IPS-20b (cell line): Measurements from ENCODE around the gene TNFRSF13B.
"Not testable (repeated sequence)": the region's sequence is repeated elsewhere in the genome, so short reads cannot be mapped to it uniquely, and the experiment has no call there.

Experiments used
- H3K27ac ChIP-seq: one replicate; pipeline ENCODE4 v1.5.1; 2013; ENCODE audit warnings: low read length
- H3K27me3 ChIP-seq: 2 replicates; pipeline ENCODE4 v1.6.1; 2013; ENCODE audit warnings: mild to moderate bottlenecking, low read length, inconsistent platforms; ENCODE audit not compliant: insufficient read depth
- H3K36me3 ChIP-seq: 2 replicates; pipeline ENCODE4 v1.6.1; 2013; ENCODE audit warnings: low read depth, mild to moderate bottlenecking, inconsistent platforms, low read length, moderate library complexity; ENCODE audit not compliant: insufficient read depth
- H3K4me1 ChIP-seq: 2 replicates; pipeline ENCODE4 v1.6.1; 2013; ENCODE audit warnings: mild to moderate bottlenecking, control low read depth, inconsistent platforms, low read length, moderate library complexity; ENCODE audit not compliant: insufficient read depth
- H3K4me3 ChIP-seq: 2 replicates; pipeline ENCODE4 v1.5.1; 2013; ENCODE audit warnings: mild to moderate bottlenecking, low read length, inconsistent platforms
- H3K9ac ChIP-seq: 2 replicates; pipeline ENCODE4 v1.6.1; 2013; ENCODE audit warnings: low read depth, mild to moderate bottlenecking, inconsistent platforms, low read length, moderate library complexity
- H3K9me3 ChIP-seq: 2 replicates; pipeline ENCODE4 v1.6.1; 2013; ENCODE audit warnings: mild to moderate bottlenecking, low read depth, low read length, inconsistent platforms; ENCODE audit not compliant: insufficient read depth

The TNFRSF13B gene

GRCh38 chr17:16971458-16972338, at the start of gene TNFRSF13B:
TNFRSF13B (minus strand) TSS chr17:16972118; CDS start chr17:16972075, 43 bp downstream.
- Histone ChIP-seq H3K9me3 (no peaks in the 10 kb centered on the region), H3K36me3 (no peaks in the 10 kb centered on the region), H3K4me1 (no peaks in the 10 kb centered on the region), H3K4me3 (no peak within 1 kb of the TSS), H3K27ac (no peak within 1 kb of the TSS), H3K9ac (no peak within 1 kb of the TSS), H3K27me3 (no peaks in the 10 kb centered on the region)

- no peaks in the 10 kb centered on the region for H3K27me3 ChIP-seq
- no peak overlapping the region for H3K4me3 ChIP-seq
- H3K36me3 ChIP-seq, result no peaks in the 10 kb centered on the region
- no peak overlapping the region for H3K27ac ChIP-seq
- H3K4me1 ChIP-seq, result no peaks in the 10 kb centered on the region
- H3K9me3 ChIP-seq, result no peaks in the 10 kb centered on the region
- no peak overlapping the region for H3K9ac ChIP-seq
These were observed 49.4 kb upstream of the TNFRSF13B start for GRCh38 chr17:17021194-17021863.

GRCh38 chr17:17020821-17021193, 48.9 kb upstream of the TNFRSF13B start:
- Histone ChIP-seq H3K27me3 (no peaks in the 10 kb centered on the region), H3K27ac (no peak overlapping the region)

GRCh38 chr17:17019891-17020456, 48.1 kb upstream of the TNFRSF13B start:
- Histone ChIP-seq H3K4me1 (no peaks in the 10 kb centered on the region), H3K36me3 (no peaks in the 10 kb centered on the region), H3K9me3 (no peaks in the 10 kb centered on the region), H3K27me3 (no peaks in the 10 kb centered on the region), H3K4me3 (no peak overlapping the region), H3K27ac (no peak overlapping the region), H3K9ac (no peak overlapping the region)

More at GRCh38 chr17:17020821-17021193, 48.9 kb upstream of the TNFRSF13B start:
- H3K4me3 ChIP-seq, result no peak overlapping the region
- no peaks in the 10 kb centered on the region for H3K9me3 ChIP-seq
- H3K9ac ChIP-seq, result no peak overlapping the region
- H3K4me1 ChIP-seq, result no peaks in the 10 kb centered on the region
- H3K36me3 ChIP-seq, result no peaks in the 10 kb centered on the region

GRCh38 chr17:17019430-17019762, 47.5 kb upstream of the TNFRSF13B start:
- Histone ChIP-seq H3K27me3 (no peaks in the 10 kb centered on the region), H3K9me3 (no peaks in the 10 kb centered on the region), H3K27ac (no peak overlapping the region), H3K4me3 (no peak overlapping the region), H3K9ac (no peak overlapping the region), H3K36me3 (no peaks in the 10 kb centered on the region), H3K4me1 (no peaks in the 10 kb centered on the region)

GRCh38 chr17:17018612-17019429, 46.9 kb upstream of the TNFRSF13B start:
- H3K36me3 ChIP-seq, result no peaks in the 10 kb centered on the region
- no peak overlapping the region for H3K9ac ChIP-seq
- no peaks in the 10 kb centered on the region for H3K4me1 ChIP-seq
- H3K4me3 ChIP-seq, result no peak overlapping the region
- H3K27me3 ChIP-seq, result no peaks in the 10 kb centered on the region
- no peak overlapping the region for H3K27ac ChIP-seq
- no peaks in the 10 kb centered on the region for H3K9me3 ChIP-seq

GRCh38 chr17:17018021-17018441, 46.1 kb upstream of the TNFRSF13B start:
- Histone ChIP-seq H3K36me3 (no peaks in the 10 kb centered on the region), H3K4me1 (no peaks in the 10 kb centered on the region), H3K9me3 (no peaks in the 10 kb centered on the region), H3K4me3 (no peak overlapping the region), H3K9ac (no peak overlapping the region), H3K27me3 (no peaks in the 10 kb centered on the region), H3K27ac (no peak overlapping the region)

GRCh38 chr17:17017343-17018014, 45.6 kb upstream of the TNFRSF13B start:
- Histone ChIP-seq H3K36me3 (no peaks in the 10 kb centered on the region), H3K9me3 (no peaks in the 10 kb centered on the region), H3K27me3 (no peaks in the 10 kb centered on the region), H3K4me3 (no peak overlapping the region), H3K4me1 (no peaks in the 10 kb centered on the region), H3K9ac (no peak overlapping the region), H3K27ac (no peak overlapping the region)

GRCh38 chr17:17016199-17017197, 44.6 kb upstream of the TNFRSF13B start:
- not testable (repeated sequence) for H3K4me1 ChIP-seq, H3K27ac ChIP-seq, H3K36me3 ChIP-seq

GRCh38 chr17:17015230-17015629, 43.3 kb upstream of the TNFRSF13B start:
- Histone ChIP-seq H3K9ac (no peak overlapping the region), H3K4me1 (no peaks in the 10 kb centered on the region), H3K36me3 (no peaks in the 10 kb centered on the region), H3K9me3 (no peaks in the 10 kb centered on the region), H3K4me3 (no peak overlapping the region), H3K27me3 (no peaks in the 10 kb centered on the region), H3K27ac (no peak overlapping the region)

More at GRCh38 chr17:17016199-17017197, 44.6 kb upstream of the TNFRSF13B start:
- H3K27me3 ChIP-seq, H3K9me3 ChIP-seq, H3K9ac ChIP-seq, H3K4me3 ChIP-seq: not testable (repeated sequence)
